ENCODE results near the gene PRKCSH.

DNA sequence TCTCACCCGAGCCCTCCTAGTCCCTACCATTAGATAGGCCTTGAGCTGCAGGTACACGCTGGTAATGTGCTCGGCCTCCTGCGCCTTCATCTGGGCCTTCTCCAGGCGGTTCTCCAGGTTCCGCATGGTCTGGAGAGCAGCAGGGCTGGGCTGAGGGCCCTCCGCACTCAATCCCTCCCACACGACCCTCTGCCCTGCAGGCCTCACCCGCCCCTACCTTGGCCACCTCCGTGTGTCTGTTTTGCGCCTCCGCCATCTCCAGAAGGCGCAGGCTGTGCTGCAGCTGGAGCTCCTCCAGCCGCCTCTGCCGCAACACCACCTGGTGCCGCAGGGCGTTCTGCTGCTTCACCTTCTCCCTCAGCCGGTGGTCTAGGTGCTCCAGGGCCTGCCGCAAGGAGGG is 8.8 kb upstream of the PRKCSH start:
- TF ChIP-seq, protein P1, sequence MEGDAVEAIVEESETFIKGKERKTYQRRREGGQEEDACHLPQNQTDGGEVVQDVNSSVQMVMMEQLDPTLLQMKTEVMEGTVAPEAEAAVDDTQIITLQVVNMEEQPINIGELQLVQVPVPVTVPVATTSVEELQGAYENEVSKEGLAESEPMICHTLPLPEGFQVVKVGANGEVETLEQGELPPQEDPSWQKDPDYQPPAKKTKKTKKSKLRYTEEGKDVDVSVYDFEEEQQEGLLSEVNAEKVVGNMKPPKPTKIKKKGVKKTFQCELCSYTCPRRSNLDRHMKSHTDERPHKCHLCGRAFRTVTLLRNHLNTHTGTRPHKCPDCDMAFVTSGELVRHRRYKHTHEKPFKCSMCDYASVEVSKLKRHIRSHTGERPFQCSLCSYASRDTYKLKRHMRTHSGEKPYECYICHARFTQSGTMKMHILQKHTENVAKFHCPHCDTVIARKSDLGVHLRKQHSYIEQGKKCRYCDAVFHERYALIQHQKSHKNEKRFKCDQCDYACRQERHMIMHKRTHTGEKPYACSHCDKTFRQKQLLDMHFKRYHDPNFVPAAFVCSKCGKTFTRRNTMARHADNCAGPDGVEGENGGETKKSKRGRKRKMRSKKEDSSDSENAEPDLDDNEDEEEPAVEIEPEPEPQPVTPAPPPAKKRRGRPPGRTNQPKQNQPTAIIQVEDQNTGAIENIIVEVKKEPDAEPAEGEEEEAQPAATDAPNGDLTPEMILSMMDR (IDR thresholded peaks at IDR 0.05 in 2 of 3, conservative IDR thresholded peaks at IDR 0.05 in 1 of 3; ENCODE audit: borderline replicate concordance in 1 of 3, insufficient read depth in 1 of 3, low read depth in 2 of 3, low read length in 2 of 3) = no peak
- TF ChIP-seq POLR2A (IDR thresholded peaks at IDR 0.05; ENCODE audit: borderline replicate concordance, extremely low read depth, insufficient read depth, insufficient read length) (no peak), SP1 (IDR thresholded peaks at IDR 0.05; ENCODE audit: low read depth) (no peak), SRF (IDR thresholded peaks at IDR 0.05; ENCODE audit: low read depth) (no peak), EZH2 (IDR thresholded peaks at IDR 0.05) (no peak), JUND (IDR thresholded peaks at IDR 0.05) (no peak), POLR2AphosphoS5 (IDR thresholded peaks at IDR 0.05; ENCODE audit: low read depth, low read length) (no peak), EZH2phosphoT487 (IDR thresholded peaks at IDR 0.05; ENCODE audit: borderline replicate concordance) (no peak), CEBPB (IDR thresholded peaks at IDR 0.05; ENCODE audit: low read depth) (no peak), ZFX (IDR thresholded peaks at IDR 0.05) (no peak)
- TF ChIP-seq, protein P2, sequence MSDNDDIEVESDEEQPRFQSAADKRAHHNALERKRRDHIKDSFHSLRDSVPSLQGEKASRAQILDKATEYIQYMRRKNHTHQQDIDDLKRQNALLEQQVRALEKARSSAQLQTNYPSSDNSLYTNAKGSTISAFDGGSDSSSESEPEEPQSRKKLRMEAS (IDR thresholded peaks at IDR 0.05) = no peak
- TF ChIP-seq, protein P3, sequence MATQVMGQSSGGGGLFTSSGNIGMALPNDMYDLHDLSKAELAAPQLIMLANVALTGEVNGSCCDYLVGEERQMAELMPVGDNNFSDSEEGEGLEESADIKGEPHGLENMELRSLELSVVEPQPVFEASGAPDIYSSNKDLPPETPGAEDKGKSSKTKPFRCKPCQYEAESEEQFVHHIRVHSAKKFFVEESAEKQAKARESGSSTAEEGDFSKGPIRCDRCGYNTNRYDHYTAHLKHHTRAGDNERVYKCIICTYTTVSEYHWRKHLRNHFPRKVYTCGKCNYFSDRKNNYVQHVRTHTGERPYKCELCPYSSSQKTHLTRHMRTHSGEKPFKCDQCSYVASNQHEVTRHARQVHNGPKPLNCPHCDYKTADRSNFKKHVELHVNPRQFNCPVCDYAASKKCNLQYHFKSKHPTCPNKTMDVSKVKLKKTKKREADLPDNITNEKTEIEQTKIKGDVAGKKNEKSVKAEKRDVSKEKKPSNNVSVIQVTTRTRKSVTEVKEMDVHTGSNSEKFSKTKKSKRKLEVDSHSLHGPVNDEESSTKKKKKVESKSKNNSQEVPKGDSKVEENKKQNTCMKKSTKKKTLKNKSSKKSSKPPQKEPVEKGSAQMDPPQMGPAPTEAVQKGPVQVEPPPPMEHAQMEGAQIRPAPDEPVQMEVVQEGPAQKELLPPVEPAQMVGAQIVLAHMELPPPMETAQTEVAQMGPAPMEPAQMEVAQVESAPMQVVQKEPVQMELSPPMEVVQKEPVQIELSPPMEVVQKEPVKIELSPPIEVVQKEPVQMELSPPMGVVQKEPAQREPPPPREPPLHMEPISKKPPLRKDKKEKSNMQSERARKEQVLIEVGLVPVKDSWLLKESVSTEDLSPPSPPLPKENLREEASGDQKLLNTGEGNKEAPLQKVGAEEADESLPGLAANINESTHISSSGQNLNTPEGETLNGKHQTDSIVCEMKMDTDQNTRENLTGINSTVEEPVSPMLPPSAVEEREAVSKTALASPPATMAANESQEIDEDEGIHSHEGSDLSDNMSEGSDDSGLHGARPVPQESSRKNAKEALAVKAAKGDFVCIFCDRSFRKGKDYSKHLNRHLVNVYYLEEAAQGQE (IDR thresholded peaks at IDR 0.05; ENCODE audit: low read depth) = no peak

Data from HCT116 (cell line).